ENCODE measurements around the gene GAK.
A peak's percentile ranks its signal among the peaks of the same experiment; 100 is the strongest.

Gene GAK

GRCh38 chr4:867526-868250 is 64.4 kb downstream of the GAK start:
- DNase-seq: no peak

DNA sequence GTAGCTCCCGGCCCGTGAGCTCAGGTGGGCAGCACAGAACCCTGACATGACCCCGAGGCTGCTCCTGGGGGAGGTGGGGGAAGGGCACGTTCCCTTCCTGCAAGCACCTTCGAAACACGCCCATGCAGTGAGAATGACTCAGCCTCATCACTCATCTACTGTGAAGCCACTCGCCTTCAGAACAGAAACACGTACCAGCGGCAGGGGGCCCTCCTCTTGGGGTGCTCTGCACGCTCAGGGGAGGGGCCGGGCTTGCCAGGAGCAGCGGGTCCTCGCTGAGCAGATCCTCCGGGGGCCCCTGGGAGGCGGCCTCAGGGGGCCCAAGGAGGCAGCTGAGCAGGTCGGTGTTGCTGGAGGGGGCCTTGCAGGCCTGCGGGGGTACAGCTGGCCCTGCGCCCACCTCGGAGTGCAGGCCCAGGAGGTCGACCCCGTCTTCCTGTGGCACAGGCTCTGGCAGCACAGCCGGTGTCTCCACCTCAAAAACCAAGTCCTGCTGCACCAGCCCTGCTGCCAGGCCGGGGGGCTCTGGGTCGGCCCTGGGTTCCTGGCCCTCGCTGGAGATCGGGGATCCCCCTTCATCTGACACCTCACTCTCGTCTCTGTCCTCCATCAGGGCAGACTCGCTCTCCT is 65.2 kb downstream of the GAK start:
- DNase-seq: peak; percentile 5

GRCh38 chr4:866068-866760 is 65.9 kb downstream of the GAK start:
- no peak for DNase-seq

GRCh38 chr4:865572-865971 is 66.5 kb downstream of the GAK start:
- no peak for DNase-seq

DNA sequence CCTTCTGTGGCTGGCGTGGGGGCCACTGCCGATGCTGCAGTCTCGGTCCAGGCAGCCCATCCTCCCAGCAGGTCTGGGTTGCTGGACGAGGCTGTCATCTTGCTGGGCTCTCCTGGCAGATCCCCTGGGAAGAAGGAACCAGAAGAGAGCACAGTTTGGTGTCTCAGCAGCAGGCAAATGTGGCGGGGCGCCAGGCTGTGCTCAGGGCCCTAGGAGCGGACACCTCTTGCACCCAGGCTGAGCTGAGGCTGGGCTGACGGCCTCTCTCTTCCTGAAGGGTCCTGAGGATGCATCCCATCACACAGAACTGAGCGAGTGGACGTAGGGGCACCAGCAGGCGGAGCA is 67.0 kb downstream of the GAK start:
- no peak for DNase-seq

GRCh38 chr4:864456-865120 is 67.5 kb downstream of the GAK start:
- DNase-seq: no peak

- DNase-seq: no peak
Observed at GRCh38 chr4:860561-860960, 71.6 kb downstream of the GAK start.

DNA sequence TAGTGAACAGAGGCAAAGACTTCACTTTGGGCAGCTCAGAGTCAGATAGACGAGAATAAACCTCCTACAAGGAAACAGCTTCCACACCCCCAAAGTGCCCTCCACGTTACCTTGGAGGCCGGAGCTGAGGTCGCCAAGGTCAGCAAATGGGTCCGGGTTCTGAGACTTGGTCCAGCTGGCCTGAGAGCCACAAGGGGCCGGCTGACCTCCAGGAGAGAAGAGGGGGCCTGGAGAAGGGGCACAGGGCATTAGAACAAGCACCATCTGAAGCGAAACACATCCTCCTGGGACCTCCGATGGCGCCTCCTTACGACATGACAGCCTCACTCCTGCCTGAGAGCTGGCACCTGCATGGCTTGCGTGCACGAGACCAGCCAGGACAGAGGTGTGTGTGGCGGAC is 72.6 kb downstream of the GAK start:
- DNase-seq: no peak

- no peak for DNase-seq
Observed at GRCh38 chr4:858831-859451, 73.2 kb downstream of the GAK start.

GRCh38 chr4:858041-858481 is 74.1 kb downstream of the GAK start:
- no peak for DNase-seq

DNA sequence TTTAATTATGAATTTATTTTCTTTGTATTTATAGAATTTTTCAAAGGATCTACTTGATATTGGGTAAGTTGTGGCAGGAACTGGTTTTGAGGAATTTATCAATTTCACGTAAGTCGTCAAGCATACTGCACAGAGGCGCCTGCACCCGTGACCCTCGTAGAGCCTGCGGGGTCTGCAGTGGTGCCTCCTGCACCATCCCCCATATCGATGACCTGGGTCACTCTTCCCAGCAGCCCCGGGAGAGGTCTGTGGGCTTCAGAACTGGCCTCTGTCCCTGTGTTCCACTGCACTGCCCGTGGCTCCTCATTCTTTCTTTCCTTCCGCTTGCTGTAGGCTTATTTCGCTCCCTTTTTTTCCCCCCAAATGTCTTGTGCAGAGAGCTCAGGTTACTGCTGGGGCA is 74.7 kb downstream of the GAK start:
- no peak for DNase-seq

DNA sequence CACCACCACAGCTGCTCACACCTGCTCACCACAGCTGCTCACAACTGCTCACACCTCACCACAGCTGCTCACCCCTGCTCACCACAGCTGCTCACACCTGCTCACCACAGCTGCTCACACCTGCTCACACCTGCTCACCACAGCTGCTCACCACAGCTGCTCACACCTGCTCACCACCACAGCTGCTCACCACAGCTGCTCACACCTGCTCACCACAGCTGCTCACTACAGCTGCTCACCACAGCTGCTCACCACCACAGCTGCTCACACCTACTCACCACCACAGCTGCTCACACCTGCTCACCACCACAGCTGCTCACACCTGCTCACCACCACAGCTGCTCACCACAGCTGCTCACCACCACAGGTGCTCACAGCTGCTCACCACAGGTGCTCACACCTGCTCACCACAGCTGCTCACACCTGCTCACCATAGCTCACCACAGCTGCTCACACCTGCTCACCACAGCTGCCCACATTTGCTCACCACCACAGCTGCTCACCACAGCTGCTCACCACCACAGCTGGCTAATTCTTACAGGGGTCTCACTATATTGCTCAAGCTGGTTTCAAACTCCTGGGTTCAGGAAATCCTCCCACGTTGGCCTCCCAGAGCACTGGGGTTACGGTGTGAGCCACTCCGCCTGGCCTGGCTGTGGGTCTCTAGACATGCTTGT is 75.8 kb downstream of the GAK start:
- DNase-seq: no peak

DNA sequence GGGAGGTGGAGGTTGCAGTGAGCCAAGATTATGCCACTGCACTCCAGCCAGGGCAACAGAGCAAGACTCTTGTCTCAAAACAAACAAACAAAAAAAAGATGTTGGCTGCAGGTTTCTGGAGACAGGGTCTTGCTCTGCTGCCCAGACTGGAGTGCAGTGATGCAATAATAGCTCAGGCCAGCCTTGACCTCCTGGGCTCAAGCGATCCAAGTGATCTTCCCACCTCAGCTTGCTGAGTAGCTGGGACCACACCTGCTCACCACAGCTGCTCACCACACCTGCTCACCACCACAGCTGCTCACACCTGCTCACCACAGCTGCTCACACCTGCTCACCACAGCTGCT is 76.3 kb downstream of the GAK start:
- DNase-seq: no peak

- no peak for DNase-seq
Observed at GRCh38 chr4:854356-854755, 77.8 kb downstream of the GAK start.

GRCh38 chr4:853416-853781 is 78.7 kb downstream of the GAK start:
- DNase-seq: no peak

DNA sequence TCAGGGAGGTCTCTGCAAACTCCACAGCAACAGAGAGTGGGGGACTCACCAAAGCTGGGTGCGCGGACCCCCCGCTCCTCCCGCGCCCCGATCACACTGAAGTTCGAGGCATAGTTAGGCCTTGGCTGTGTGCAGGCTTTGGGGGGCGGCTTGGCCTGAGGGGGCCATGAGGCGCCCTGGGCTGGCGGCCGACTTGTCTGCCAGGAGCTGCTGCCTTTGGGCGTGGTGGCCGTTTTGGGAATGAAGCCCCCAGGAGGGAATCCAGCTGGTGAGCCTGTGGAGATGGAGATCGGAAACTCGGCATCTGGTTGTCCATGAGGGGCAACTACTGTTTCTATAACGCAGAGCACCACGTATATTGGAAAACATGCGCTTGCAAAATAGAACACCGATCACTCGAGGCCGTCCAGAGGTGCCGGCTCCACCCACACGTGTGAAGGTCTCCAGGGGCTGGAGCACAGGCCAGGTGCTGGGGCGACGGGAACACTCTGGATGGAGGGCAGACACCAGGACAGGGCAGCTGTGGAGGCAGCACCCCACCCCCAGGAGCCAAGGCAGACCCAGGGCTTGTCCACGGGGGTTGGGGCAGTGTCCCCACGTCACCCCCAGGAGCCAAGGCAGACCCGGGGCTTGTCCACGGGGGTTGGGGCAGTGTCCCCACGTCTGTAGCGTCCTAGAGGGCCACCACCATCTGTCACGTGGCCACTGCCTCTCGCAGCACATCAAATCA is 80.2 kb downstream of the GAK start:
- no peak for DNase-seq

GRCh38 chr4:850323-850945 is 81.7 kb downstream of the GAK start:
- DNase-seq: no peak

DNA sequence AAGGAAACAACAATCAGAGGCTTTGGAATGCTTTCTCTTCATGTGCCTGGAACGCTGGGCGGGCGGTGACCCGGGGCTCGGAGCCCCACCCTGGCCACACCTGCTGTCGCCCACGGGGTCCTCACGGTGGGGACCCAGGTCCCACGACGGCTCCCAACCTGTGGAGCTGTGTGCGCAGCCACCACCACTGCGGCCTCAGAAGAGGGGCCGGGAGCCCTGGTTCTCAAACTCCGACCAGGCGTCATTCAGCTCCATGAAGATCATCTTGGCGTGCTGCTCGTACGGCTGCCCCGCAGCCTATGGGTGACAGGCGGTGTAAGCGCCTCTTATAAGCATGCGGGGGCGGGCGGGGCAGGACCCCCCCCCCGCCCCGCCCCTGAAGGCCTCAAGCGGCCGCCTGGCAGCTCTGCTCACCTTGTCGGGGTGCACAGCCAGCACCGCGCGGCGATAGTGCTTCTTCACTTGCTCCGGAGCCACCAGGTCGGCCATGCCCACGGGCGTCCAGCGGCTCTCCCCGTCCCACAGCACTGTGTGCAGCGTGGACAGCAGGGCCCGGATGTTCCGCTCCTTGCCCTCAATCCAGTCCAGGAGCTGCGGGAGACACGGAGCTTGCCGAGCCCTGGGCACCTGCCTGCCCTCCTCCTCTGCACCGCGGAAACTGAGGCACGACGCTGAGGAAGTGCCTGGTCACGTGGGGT is 82.5 kb downstream of the GAK start:
- DNase-seq: no peak

DNA sequence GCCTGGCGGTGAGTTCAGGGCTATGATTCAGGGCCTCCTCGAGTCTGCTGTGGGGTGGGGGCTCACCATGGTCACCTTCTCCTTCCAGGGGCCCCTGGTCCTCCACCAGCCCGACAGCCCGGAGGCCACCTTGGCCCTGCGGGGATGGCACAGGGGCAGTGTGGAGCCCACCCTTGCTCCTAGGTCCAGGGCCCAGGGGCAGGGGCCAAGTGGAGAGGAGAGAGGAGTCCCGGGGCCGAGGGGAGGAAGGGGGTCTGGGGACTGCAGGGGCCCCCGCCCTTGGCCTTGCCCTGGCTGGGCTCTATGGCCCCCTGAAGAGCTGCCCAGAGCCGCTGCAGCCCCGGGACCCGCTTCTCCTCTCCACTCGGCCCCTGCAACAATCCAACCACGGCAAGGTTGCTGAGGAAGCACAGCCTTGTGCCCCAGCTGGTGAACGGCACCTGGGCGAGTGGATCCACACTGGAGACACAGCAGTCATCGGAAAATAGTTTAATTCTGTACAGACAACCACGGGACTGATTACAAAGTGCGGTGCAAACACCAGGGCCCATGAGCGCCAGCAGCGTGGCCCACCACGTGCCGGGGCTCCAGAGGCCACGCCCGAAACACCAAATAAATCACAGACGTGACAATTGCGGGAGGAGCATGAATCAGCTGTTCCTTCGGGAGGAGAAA is 83.2 kb downstream of the GAK start:
- DNase-seq: no peak

DNA sequence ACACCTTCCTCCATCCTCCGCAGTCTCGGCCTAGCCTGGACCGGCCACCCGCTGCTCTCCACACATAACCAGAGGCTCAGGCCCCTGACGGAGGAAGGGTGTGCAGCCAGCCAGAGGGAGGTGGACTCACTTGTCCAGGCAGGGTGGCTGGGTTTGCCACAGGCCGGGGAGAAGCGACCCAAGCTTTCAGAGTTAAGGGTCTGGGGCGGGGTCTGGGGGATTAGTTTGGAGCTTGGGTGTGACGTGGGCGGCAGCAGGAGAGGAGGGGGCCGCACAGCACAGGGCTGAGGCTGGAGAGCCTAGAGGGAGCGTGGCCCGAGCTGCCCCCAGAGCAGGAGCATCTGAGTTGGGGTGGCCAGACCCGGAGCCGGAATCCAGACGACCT is 83.8 kb downstream of the GAK start:
- no peak for DNase-seq

GRCh38 chr4:845836-846251 is 86.3 kb downstream of the GAK start:
- peak; percentile 41 for DNase-seq
